Thymus (tissue), 14 donors: Measurements from ENCODE around the gene ZNF319. TPM values are rescaled to one million over a fixed set of nuclear protein-coding genes. Genes with fewer than 3 reads are reported as not detected.

Experiments used
- DNase-seq, 9 donors: peaks; one replicate each; pipeline ENCODE4 v3.0.0-alpha.2; 2013; ENCODE audit warnings: low spot score in 9 of 9, low read depth in 6 of 9, missing footprints in 1 of 9
- H3K27ac ChIP-seq, 2 donors: one replicate each; pipeline ENCODE4 v1.5.1; 2013; ENCODE audit warnings: control low read depth in 1 of 2, low read depth in 1 of 2, low read length in 1 of 2, mild to moderate bottlenecking in 1 of 2, moderate library complexity in 1 of 2
- H3K27me3 ChIP-seq, 2 donors: one replicate each; pipeline ENCODE4 v1.5.1; 2013; ENCODE audit warnings: low read length in 1 of 2; ENCODE audit not compliant: control insufficient read depth in 2 of 2, insufficient read depth in 1 of 2
- H3K36me3 ChIP-seq, 2 donors: one replicate each; pipeline ENCODE4 v1.5.1; 2013; ENCODE audit warnings: low read length in 1 of 2, mild to moderate bottlenecking in 1 of 2, moderate library complexity in 1 of 2; ENCODE audit not compliant: control insufficient read depth in 2 of 2, insufficient read depth in 2 of 2
- H3K4me1 ChIP-seq, 2 donors: one replicate each; pipeline ENCODE4 v1.5.1; 2013; ENCODE audit warnings: low read length in 2 of 2; ENCODE audit not compliant: control insufficient read depth in 2 of 2, insufficient read depth in 2 of 2
- H3K4me3 ChIP-seq, 2 donors: one replicate each; pipeline ENCODE4 v1.5.1; 2013; ENCODE audit warnings: low read length in 2 of 2, control low read depth in 1 of 2, mild to moderate bottlenecking in 1 of 2
- H3K9me3 ChIP-seq, 2 donors: one replicate each; pipeline ENCODE4 v1.5.1; 2013; ENCODE audit warnings: low read length in 1 of 2, mild to moderate bottlenecking in 1 of 2; ENCODE audit not compliant: control insufficient read depth in 2 of 2, insufficient read depth in 1 of 2
- WGBS: extraction: QIAGEN DNeasy Blood & Tissue Kit; methylation state at CpG from one replicate; pipeline ENCODE4 v1.1.7; 2013; 5-methylcytosine and 5-hydroxymethylcytosine counted together
- long read RNA-seq, 10 donors: transcript quantifications; one replicate each; lab custom pipeline, GENCODE V29; 2026
- polyA plus RNA-seq: library from polyadenylated mRNA; stranded (reverse); fragments of 200-250 nt; gene quantifications from one replicate; pipeline ENCODE4 v1.2.3, GENCODE V29; 2013
- total RNA-seq: library from RNA; stranded (reverse); fragments of 120-200 nt; gene quantifications from one replicate; pipeline ENCODE4 v1.2.4, GENCODE V29; 2013
- donor health status: healthy.

ZNF319 gene
- total RNA-seq: 1.7 TPM
- 6.9 TPM for polyA plus RNA-seq
- long read RNA-seq, donor 1: 0 reads
- long read RNA-seq, donor 2: 0 reads
- long read RNA-seq, donor 3, full-length matches to known transcripts: 2 of 2 reads
- long read RNA-seq, donor 3, partial matches to known transcripts: 0 of 2 reads
- long read RNA-seq, donor 3, other reads (novel, unspliced or antisense): 0 of 2 reads
- long read RNA-seq, donor 4, partial matches to known transcripts: 0 of 1 reads
- long read RNA-seq, donor 4, other reads (novel, unspliced or antisense): 0 of 1 reads
- long read RNA-seq, donor 5, full-length matches to known transcripts: 4 of 4 reads
- long read RNA-seq, donor 5, partial matches to known transcripts: 0 of 4 reads
- long read RNA-seq, donor 5, other reads (novel, unspliced or antisense): 0 of 4 reads
- long read RNA-seq, donor 6, full-length matches to known transcripts: 3 of 3 reads
- long read RNA-seq, donor 6, partial matches to known transcripts: 0 of 3 reads
- long read RNA-seq, donor 6, other reads (novel, unspliced or antisense): 0 of 3 reads
- long read RNA-seq, donor 7, partial matches to known transcripts: 0 of 1 reads
- long read RNA-seq, donor 7, other reads (novel, unspliced or antisense): 0 of 1 reads
- long read RNA-seq, donor 8, full-length matches to known transcripts: 3 of 3 reads
- long read RNA-seq, donor 8, partial matches to known transcripts: 0 of 3 reads
- long read RNA-seq, donor 8, other reads (novel, unspliced or antisense): 0 of 3 reads
- long read RNA-seq, donor 9, full-length matches to known transcripts: 2 of 2 reads
- long read RNA-seq, donor 9, partial matches to known transcripts: 0 of 2 reads
- long read RNA-seq, donor 9, other reads (novel, unspliced or antisense): 0 of 2 reads
- long read RNA-seq, donor 10, partial matches to known transcripts: 0 of 2 reads
- long read RNA-seq, donor 10, other reads (novel, unspliced or antisense): 0 of 2 reads

DNA sequence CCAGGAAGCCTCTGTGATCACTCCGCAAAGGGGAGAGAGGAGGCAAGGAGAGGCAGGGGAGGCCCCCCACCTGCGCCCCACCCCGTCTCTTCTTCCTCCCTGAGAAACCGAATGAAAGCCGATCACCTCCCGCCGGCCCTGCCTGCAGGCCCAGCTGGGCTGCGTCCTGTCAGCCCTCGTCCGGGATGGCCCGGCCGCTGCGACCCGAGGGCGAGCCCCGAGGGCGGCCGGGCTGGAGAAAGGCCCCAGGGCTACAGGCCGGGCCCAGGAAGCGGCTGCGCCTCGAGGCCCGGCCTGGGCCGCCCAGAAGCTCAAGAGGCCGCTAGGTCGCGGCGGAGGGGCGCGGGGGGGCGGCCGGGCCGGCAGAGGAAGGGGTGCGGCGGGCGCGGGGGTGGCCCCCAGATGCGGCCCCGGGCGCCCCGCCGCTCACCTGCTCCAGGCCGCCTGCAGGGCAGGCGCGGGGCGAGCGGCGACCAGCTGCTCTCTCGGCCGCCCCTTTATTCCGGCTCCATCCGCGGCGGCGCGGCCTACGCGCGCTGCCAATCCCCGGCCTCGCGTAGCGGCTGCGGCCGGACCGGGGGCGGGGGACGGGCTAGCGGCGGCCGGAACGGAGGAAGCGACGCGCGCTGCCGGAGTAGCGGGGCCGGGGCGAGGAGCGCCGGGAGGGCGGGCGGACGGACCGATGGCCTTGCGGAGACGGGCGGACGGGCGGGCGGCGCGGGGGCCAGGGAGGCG, at the start of gene ZNF319:
Gene ZNF319, minus strand, starts transcription at position 702 of the 735 bp plus-strand sequence. CDS start 2,407 bp downstream, outside the sequence.
- peak in 3 of 9 donors; percentile 9 to 51 (median 21) for DNase-seq
- Histone ChIP-seq H3K9me3 (peaks cover 0 to 3% of the 10 kb centered on the region in 2 donors), H3K4me1 (peaks cover 10 to 26% of the 10 kb centered on the region in 2 donors), H3K27ac (peak within 1 kb of the TSS; percentile 71 to 84), H3K36me3 (peaks cover 26 to 38% of the 10 kb centered on the region in 2 donors), H3K4me3 (peak within 1 kb of the TSS; percentile 80 to 93), H3K27me3 (no peaks in the 10 kb centered on the region)
- WGBS: under 1% methylated on average over 93 of the region's 95 CpGs

DNA sequence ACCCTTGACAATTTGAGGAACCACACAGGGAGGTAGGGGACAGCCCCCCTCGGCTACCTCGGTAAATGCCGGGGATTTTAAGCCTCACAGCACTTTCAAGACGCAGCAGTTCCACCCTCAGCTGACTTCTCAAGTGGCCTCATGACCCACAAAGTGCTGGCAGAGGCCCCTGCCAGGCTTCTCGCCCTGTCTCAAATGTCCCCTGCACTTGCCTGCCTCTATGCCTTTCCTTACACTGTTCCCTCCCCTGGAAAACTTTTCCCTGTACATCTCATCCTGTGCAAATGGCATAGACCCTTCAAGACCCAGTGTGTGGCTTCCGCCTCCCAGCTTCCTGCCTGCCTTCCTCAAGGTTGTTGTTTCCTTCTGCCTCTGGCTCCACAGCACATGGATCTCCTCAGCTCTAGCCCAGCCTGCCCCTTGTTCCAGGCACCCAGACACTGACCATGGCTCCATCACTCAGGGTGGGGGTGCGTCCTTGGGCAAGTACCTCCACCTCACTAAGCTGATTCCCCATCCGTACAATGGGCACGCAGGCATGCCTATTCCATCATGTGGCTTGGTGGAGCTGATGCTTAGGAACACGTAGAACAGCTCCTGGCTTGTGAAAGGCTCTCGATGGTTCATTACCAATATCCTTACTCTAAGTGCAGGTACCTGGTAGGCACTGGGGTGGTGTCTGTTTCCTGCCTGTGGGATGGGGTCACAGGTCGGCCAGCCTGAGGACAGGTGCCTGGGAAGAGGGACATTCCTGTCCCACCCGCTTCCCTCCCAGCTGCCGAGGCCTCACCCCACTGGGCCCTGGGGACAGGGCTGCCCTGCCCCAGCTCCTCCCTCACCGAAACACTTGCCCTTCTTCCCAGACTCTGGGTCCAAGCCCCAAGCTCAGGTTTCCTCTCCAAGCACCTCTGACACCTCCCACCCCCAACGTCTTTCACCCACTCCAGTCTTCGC, 49.0 kb upstream of the ZNF319 start:
- DNase-seq: no peak

DNA sequence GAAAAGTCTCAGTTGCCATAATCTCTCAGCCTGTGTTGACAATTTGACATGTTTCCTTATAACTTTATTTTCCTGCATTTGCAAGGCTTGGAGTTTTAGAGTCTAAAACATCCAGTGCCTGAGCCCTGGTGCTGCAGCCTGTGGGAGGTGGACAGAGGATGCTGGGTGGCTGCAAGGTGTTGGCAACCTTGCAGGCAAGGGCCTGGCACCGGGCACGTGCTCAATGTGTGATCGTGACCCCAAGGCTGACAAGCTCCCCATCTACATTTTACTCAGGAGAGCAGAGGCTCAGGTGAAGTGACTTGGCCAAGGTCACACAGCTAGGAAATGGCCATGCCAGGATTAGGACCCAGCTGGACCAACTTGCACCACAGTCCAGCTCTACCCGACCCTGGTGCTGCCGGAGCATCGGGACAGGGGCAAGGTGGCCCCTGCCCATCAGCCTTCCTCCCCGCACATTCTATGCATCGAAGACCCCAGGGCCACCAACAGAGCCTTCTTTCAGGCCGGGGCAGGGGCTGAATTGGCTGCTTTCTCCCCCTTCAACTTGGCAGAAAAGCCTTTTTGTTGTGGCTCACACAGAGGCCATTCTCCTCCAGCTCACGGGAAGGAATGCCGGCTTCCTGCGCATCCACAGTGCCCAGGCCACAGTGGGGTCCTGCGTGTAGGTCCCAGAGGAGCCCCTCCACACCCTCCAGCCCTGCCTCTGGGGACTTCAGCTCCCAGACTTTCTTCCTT, 48.2 kb upstream of the ZNF319 start:
- no peaks in the 10 kb centered on the region for H3K4me1 ChIP-seq
- no peak overlapping the region for H3K27ac ChIP-seq
- DNase-seq: no peak
- no peaks in the 10 kb centered on the region for H3K9me3 ChIP-seq
- no peak overlapping the region for H3K4me3 ChIP-seq
- H3K27me3 ChIP-seq: no peaks in the 10 kb centered on the region
- no peaks in the 10 kb centered on the region for H3K36me3 ChIP-seq
- WGBS: 97% methylated on average over 13 of the region's 13 CpGs

More for the DNA sequence above, 49.0 kb upstream of the ZNF319 start:
- no peaks in the 10 kb centered on the region for H3K9me3 ChIP-seq
- 90% methylated on average over 17 of the region's 17 CpGs for WGBS
- no peak overlapping the region for H3K4me3 ChIP-seq
- H3K27me3 ChIP-seq: no peaks in the 10 kb centered on the region
- H3K36me3 ChIP-seq: no peaks in the 10 kb centered on the region
- H3K4me1 ChIP-seq: no peaks in the 10 kb centered on the region
- H3K27ac ChIP-seq: no peak overlapping the region

DNA sequence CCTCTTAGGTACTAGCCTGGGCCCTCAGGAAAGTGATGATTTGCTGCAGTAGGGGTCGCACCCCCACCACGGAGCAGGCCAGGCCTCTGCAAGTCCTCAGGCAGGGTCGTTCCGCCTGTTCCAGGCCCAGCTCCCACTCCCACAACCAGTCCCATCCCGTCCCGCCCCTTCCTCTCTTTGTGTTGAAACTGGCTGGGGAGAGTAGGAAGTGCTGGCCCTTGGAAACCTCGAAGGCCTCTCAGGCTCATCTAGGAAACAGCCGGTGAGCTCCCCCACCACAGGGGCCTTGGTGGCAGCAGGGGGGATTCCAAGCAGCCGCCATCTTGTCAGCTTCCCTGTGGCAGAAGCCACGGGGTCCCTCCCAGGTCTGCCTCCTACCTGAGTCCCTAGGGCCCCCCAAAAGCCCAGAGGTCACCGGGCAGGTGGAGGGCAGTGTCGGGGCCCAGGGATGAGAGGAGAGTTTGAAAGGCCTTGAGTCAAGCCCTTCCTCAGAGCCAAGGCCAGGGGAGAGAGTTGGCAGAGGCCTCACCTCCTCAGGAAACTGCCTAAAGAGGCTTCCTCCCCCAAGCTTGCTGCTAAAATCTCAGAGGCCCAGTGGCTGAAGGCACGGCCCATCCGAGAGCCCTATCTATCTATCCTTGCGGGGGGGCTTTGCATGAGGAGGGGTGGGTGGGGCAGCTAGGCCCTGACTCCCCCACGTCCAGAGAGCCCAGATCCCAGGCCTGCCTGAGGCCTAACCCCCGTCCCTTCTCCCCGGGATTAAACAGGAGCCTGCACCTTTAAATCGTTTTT, 47.3 kb upstream of the ZNF319 start:
- no peaks in the 10 kb centered on the region for H3K4me1 ChIP-seq
- no peak for DNase-seq
- no peak overlapping the region for H3K4me3 ChIP-seq
- WGBS: 92% methylated on average over 19 of the region's 19 CpGs
- no peaks in the 10 kb centered on the region for H3K9me3 ChIP-seq
- no peaks in the 10 kb centered on the region for H3K36me3 ChIP-seq
- no peaks in the 10 kb centered on the region for H3K27me3 ChIP-seq
- H3K27ac ChIP-seq: no peak overlapping the region

DNA sequence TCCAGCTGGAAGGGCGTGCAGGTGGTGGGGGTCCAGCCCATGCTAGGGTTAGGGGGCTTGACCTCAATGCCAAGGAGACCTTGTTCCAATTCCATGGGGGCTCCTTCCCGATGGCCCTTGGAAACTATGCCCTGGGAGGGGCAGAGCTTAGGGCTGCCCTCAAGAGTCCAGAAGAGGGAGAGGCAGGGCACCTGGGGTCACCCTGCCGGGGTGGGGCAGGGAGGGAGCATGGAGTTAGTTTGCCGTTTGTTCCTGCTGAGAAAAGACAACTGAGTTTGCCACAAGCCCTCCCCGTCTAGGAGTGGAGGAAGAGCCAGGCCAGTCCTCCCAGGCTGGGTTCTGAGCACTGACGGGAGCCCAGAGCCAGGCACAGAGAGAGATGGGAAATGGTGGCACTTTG, 46.5 kb upstream of the ZNF319 start:
- Histone ChIP-seq H3K4me1 (no peaks in the 10 kb centered on the region), H3K4me3 (no peak overlapping the region), H3K27ac (no peak overlapping the region), H3K27me3 (no peaks in the 10 kb centered on the region), H3K36me3 (no peaks in the 10 kb centered on the region), H3K9me3 (no peaks in the 10 kb centered on the region)
- no peak for DNase-seq
- 95% methylated on average over 6 of the region's 6 CpGs for WGBS

DNA sequence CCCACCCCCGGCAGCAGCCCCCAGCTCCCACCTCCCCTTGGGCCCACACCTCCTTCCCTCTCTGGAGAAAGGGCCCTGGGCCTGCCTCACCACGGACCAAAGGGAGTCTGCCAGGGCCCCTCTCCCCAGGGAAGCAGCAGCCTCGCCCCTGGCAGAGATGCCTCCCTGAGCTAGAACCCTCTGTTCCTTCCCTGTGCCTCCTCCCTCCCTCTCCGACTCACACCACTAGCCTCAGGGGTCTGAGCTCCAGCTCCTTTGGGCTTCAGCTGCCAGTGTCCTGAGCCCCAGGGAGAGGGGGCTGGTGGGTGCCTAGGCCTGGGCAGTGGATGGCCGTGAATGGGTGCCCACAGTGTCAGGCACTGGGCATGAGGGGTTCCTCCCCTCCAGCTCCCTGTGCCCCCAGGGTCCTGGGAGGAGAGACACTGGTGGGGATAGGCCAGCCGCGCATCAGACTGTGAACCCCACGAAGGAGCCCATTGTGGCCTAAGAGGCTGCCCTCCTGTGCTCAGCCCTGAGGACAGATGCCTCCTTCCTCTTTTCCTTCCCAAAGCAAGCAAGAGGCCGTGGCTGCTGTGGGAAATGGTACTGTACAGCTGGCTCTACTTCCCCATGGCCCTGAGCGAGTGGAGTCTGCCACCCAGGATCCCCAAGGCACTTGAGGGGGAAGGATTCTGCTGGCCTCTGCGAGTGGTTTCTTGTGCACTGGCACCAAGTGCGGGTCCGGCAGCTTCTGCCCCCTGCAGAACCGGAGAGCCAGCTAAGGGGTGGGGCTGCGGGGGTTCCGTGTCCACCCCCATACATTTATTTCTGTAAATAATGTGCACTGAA, 45.8 kb upstream of the ZNF319 start:
- Histone ChIP-seq H3K9me3 (no peaks in the 10 kb centered on the region), H3K27ac (no peak overlapping the region), H3K36me3 (no peaks in the 10 kb centered on the region), H3K27me3 (no peaks in the 10 kb centered on the region), H3K4me3 (no peak overlapping the region), H3K4me1 (no peaks in the 10 kb centered on the region)
- no peak for DNase-seq
- WGBS: 88% methylated on average over 16 of the region's 16 CpGs

DNA sequence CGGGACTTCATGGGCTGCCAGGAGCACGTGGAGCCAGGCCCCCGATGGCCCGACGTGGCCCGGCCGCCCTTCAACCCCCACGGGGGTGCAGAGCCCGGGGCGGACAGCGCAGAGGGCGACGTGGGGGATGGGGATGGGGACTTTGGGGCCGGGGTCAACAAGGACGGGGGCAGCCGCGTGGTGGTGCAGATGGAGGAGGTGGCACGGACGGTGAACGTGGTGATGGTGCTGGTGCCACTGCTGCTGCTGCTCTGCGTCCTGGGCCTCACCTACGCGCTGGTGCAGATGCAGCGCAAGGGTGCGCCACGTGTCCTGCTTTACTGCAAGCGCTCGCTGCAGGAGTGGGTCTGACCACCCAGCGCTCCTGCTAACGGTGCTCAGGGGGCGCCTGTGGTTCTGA, 44.6 kb upstream of the ZNF319 start:
- WGBS: 94% methylated on average over 31 of the region's 31 CpGs
- no peaks in the 10 kb centered on the region for H3K27me3 ChIP-seq
- H3K36me3 ChIP-seq: no peaks in the 10 kb centered on the region
- no peaks in the 10 kb centered on the region for H3K9me3 ChIP-seq
- no peak for DNase-seq
- no peaks in the 10 kb centered on the region for H3K4me1 ChIP-seq
- no peak overlapping the region for H3K27ac ChIP-seq
- no peak overlapping the region for H3K4me3 ChIP-seq
